Activated CD8-positive, alpha-beta memory T cell treated with anti-CD3 and anti-CD28 coated beads for 4 hours (primary cell): ENCODE measurements around the gene VTN.
"Not testable (repeated sequence)": the region's sequence is repeated elsewhere in the genome, so short reads cannot be mapped to it uniquely, and the experiment has no call there.

Source experiments
- DNase-seq, 2 donors: peaks; one replicate each; pipeline ENCODE4 v3.0.0-alpha.2; 2020; ENCODE audit warnings: low read depth in 2 of 2

The VTN gene

DNA sequence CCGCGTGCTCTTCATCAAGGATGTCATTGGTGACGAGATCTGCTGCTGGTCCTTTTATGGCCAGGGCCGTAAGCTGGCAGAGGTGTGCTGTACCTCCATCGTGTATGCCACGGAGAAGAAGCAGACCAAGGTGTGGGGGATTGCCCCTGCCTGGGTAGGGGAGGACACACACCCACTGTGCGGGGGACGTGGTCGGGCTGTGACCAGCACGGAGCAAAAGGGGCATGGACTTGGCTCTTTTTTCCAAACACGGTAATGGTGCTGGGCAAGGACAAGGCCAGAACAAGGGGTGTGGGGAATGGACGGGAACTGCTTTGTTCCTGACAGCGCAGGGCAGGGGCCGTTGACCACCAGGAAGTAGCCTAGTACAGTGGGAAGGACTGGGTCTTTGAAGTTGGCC, 27.8 kb downstream of the VTN start:
- no peak for DNase-seq

GRCh38 chr17:28341516-28341915, 28.6 kb downstream of the VTN start:
- DNase-seq, result no peak

GRCh38 chr17:28340374-28340773, 29.7 kb downstream of the VTN start:
- no peak for DNase-seq

DNA sequence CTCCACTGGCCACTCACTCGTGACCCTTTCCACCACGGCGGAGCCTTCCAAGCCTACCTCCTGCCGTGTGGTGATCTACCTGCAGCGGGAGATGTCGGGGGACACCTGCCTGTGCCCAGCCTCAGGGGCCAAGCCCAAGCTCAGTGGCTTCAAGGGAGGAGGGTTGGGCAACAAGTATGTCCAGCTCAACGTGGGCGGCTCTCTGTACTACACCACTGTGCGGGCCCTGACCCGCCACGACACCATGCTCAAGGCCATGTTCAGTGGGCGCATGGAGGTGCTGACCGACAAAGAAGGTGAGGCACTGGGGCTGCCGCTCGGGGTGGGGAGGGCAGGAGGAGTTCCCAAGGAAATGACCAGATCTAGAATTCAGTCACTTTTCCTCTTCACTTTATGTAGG, 30.7 kb downstream of the VTN start:
- no peak for DNase-seq

GRCh38 chr17:28338769-28339212, 31.3 kb downstream of the VTN start:
- DNase-seq, result not testable (repeated sequence)

DNA sequence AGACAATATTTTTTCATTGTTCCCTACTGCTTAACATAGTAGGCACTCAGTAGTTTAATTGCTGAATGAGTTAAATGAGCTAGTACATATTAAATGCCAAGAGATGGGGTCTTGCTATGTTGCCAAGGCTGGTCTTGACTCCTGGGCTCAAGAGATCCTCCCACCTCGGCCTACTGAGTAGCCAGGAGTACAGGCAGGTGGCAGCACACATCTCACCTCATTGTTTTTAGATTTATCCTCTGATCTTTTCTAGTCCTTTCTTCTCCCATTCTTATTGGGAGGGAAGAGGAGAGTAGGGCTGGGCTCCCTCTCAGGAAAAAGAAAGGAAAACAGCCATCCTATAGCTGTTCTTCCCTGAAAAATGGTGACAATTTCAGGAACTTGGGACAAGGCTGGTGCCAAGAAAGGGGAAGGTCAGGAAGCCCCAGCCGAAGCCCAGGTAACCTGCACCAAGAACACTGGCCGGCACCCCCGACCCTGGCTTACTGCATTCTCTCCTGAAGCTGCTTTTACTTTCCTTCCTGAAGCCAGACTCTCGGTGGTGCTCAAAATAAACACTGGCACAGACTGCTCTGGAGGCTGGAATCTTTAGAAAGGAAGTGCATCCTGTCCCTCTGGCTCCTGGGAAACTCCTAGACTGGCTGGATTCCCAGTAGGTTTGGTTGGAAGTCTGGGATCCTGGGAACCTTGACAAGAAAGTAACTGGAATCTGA, 31.9 kb downstream of the VTN start:
- no peak for DNase-seq

GRCh38 chr17:28335959-28336871, 33.9 kb downstream of the VTN start:
- DNase-seq, result no peak

DNA sequence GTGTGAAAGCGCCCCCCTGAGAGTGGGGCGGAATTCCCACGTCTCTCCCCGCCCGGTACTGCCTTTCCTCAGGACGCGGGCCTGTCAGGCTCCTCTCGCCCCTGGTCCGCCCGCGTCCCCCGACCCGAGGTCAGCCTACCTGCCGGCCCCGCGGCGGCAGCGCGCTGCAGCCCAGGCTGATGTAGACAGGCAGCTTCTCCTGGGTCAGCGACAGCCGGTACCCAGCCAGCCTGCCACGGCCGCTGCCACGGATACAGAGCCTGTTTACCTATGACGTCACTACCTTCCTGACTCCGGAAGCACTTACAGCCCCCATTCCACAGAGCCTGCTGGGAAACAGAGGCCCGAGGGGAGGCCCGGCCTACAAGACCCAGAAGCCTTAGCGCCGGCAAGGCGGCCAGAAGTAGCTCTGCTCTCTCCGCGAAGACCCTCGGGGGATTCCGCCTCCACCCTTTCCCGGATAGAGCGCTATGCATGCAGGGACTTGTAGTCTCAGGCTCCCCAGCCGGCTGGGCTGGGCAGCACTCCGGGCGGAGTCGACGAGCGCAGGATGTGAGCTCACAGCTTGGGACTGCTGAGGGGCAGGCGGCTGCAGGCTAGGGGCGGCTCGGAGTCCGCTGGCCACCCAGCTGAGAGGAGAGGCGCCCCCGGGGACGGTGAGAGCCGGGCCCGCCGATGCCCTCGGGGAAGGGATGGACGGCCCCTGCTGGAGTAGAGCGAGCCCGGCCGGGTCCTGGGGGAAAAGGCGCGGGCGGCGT, 34.7 kb downstream of the VTN start, which contains the start of the genes IFT20 and TNFAIP1:
IFT20 (minus strand) TSS at position 272 of the 758 bp plus-strand sequence. CDS start 3,487 bp downstream, outside the sequence.
TNFAIP1 (plus strand) TSS at position 561 of the 758 bp plus-strand sequence. CDS start 3,761 bp downstream, outside the sequence.
- peak; percentile 91 to 98 for DNase-seq

DNA sequence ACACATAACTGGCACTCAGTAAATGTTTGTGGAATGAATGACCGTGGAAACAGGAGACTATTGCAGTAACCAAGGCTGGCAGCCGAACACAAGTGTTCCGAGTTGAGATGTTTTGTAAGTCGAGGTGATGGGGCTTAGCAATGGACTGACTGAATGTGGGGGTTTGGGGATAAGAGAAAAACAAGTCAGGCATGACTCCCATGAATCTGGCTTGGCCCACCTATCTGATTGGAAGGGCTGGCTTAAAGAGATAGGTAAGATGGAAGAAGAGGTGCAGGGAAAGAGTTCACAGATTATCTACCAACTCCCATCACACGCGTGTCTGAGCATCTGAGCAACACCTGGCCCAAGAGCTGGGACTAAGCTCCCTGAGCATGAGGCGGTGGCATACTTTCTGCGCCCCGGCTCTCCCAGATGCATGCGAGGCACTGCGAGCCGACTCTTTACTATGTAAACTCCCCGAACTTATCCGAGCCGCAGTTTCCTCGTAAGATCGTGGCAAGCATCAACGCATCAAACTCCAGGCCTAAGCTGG, 35.4 kb downstream of the VTN start:
- no peak for DNase-seq

DNA sequence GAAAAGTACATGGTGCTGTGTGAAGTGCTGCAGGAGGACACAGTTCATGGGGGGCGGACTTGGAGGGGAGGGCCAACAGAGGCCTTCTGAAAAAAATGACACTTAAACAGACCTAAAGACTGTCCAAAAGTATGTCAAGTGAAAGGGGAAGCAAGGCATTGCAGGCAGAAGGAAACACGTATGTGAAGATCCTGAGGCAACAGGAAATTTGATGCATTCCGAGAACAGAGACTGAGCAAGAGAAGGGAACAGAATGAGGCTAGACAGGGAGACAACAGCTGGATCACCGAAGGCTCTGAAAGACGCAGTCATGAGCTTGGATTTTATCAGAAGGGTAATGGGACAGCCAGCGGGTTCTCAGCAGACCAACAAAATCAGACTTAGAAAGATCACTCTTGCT, 35.9 kb downstream of the VTN start:
- DNase-seq, result no peak

DNA sequence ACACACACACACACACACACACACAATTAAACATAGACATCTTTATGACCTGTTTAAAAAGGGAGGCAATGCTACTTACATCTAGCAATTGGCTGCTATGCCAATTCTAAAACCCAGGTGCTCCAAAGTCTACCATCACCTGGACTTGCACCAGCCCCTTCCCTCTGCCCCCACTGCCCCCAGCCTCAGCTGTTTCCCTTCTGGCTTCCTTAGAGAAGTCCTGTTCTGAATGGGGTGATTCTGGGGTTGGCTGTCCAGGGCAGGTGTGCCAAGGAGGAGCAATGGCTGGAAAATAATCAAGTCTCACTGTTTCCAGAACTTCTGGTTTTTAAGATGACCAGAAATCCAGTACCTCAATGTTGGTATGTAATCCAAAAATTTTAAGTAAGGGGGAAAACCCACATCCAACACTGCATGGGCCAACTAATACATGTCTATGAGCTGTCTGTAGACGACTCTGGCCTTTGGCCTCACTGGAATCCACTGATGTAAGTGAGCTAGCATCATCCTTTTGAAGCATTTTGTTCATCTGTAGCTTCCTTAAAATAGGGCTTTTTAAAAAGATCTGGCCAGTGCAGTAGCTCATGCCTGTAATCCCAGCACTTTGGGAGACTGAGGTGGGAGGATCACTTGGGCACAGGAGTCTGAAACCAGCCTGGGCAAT, 36.9 kb downstream of the VTN start:
- no peak for DNase-seq

GRCh38 chr17:28331891-28332420, 38.2 kb downstream of the VTN start:
- no peak for DNase-seq

- DNase-seq, result no peak
These were observed 39.4 kb downstream of the VTN start for GRCh38 chr17:28330671-28331070.

GRCh38 chr17:28328325-28328724, 41.8 kb downstream of the VTN start:
- no peak for DNase-seq

DNA sequence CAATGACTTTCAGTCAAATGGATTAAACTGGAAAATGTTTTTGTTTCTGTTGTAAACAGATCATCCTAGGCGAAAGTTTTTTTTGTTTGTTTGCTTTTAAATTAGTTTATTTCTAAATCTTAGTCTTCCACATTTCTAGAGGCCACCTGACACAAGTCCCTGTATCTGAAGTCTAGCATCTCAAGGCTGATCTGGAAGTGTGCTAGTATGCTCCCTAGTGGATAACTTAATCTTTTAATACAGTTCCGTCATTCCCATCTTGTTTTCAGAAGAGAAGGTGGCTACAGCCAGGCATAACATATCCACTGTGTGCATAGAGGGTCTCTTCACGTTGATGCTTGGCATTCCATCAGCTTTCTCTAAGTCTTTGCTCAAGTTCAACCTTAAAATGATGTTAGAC, 42.4 kb downstream of the VTN start:
- no peak for DNase-seq

DNA sequence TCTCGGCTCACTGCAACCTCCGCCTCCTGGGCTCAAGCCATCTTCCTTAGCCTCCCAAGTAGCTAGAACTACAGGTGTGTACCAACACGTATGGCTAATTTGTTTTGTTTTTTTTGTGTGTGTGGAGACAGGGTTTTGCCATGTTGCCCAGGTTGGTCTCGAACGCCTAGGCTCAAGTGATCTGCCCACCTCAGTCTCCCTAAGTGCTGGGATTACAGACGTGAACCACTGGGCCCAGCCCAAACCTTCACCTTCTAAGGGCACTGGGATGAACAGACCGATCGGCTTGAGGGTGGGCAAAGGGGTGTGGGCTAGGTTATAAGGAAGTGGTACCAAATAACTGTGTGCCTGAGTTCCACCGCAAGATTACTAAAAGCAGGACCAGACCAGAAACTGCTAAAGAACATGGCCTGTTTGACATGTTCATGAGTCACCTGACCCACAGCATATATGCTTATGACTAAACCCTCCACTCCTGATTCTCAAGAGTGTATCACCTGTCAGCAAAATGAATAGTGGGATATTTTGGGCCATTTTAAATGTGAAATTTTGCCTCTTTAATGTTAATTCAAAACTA, 43.0 kb downstream of the VTN start:
- no peak for DNase-seq

- DNase-seq, result no peak
These were observed 44.0 kb downstream of the VTN start for GRCh38 chr17:28326114-28326513.

DNA sequence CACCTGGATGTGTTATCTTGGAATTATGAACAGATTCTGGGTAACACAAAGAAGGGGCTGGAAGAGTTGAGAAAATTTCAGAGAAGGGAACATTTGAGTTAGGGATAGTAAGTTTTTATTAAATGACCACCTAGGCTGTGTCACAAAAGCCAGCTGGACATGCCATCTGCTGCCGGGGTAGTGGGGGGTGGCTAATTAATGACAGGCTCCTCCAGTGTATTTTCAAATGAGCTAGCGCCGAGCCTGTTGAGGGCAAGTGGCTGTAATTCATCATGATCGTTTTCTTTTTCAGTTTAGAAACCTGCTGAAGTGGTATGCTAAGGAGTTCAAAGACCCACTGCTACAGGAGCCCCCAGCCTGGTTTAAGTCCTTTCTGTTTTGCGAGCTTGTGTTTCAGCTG, 44.9 kb downstream of the VTN start:
- no peak for DNase-seq

DNA sequence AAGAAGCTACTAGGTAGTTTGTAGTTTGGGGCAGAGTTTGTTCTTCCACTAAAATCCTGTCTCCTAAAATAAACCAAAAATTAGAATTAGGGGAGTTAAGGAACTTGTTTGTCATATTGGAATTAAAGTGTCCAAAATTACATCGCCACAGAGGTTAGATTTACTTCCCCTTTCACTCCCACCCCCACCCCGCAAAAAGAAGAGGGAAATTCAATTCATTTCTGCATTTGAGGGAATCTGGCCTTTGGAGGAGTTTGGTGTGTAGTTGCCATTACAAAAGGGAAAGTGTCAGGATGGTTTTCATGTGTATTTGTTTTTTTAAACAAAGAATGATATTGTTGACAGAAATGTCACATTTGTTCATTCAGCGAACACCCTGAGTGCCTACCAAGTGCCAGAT, 45.3 kb downstream of the VTN start:
- no peak for DNase-seq

GRCh38 chr17:28324267-28324745, 45.8 kb downstream of the VTN start:
- DNase-seq, result no peak
